Activated CD8-positive, alpha-beta memory T cell treated with anti-CD3 and anti-CD28 coated beads for 36 hours (primary cell): ENCODE measurements around the gene NMU. TPM values are rescaled to one million over a fixed set of nuclear protein-coding genes. Genes with fewer than 3 reads are reported as not detected.
"Not testable (repeated sequence)": the region's sequence is repeated elsewhere in the genome, so short reads cannot be mapped to it uniquely, and the experiment has no call there.

Experiments
- CTCF ChIA-PET: fragments of 350-600 bp; sonication (Branson Sonifier 250); formaldehyde crosslinking; loops from one replicate; lab custom pipeline; 2021; ENCODE audit warnings: antibody characterized with exemption; lab: Charles Lee
- POLR2A ChIA-PET: fragments of 350-600 bp; sonication (Branson Sonifier 250); formaldehyde crosslinking; loops from one replicate; lab custom pipeline; 2021; ENCODE audit warnings: antibody characterized with exemption; lab: Charles Lee
- total RNA-seq, 2 experiments: library from RNA; stranded (reverse); gene quantifications; one replicate each; pipeline ENCODE4 v1.2.3, GENCODE V29; 2021

Gene NMU
- total RNA-seq, result under 1 TPM in 1 of 2 experiments, not detected in 1; 0.23 TPM

- ChIA-PET POLR2A (no interaction called here), CTCF (no interaction called here)
These were observed at the start of gene NMU for GRCh38 chr4:55635741-55636655. Gene NMU (minus strand): TSS chr4:55636298. CDS start chr4:55636192, 106 bp downstream.

GRCh38 chr4:55684276-55684675 lies 48.2 kb upstream of the NMU start:
- ChIA-PET CTCF (no interaction called here), POLR2A (no interaction called here)

GRCh38 chr4:55682797-55683196 lies 46.7 kb upstream of the NMU start:
- CTCF ChIA-PET, result interaction anchor here (0.7 kb wide), 1 partner anchor 9 kb away, joined by 3 read pairs; no protein-coding TSS in a partner anchor
- POLR2A ChIA-PET, result not testable (repeated sequence)

- ChIA-PET CTCF (no interaction called here), POLR2A (no interaction called here)
These were observed 46.2 kb upstream of the NMU start for GRCh38 chr4:55682295-55682694.

- CTCF ChIA-PET, result no interaction called here
- POLR2A ChIA-PET, result no interaction called here
These were observed 45.3 kb upstream of the NMU start for GRCh38 chr4:55681430-55681829.

GRCh38 chr4:55675196-55675793 lies 39.2 kb upstream of the NMU start:
- CTCF ChIA-PET, result no interaction called here
- POLR2A ChIA-PET, result no interaction called here

- POLR2A ChIA-PET, result no interaction called here
- CTCF ChIA-PET, result interaction anchor here (0.6 to 0.7 kb wide), 2 partner anchors 9 to 147 kb away, joined by 3 read pairs; no protein-coding TSS in a partner anchor
These were observed 37.3 kb upstream of the NMU start for GRCh38 chr4:55673424-55673823.

GRCh38 chr4:55671667-55672066 lies 35.6 kb upstream of the NMU start:
- CTCF ChIA-PET, result no interaction called here
- POLR2A ChIA-PET, result no interaction called here

GRCh38 chr4:55670695-55671094 lies 34.6 kb upstream of the NMU start:
- ChIA-PET POLR2A (no interaction called here), CTCF (no interaction called here)

- ChIA-PET CTCF (no interaction called here), POLR2A (no interaction called here)
These were observed 32.4 kb upstream of the NMU start for GRCh38 chr4:55668449-55668848.

- CTCF ChIA-PET, result no interaction called here
- POLR2A ChIA-PET, result no interaction called here
These were observed 30.4 kb upstream of the NMU start for GRCh38 chr4:55666535-55666934.

- CTCF ChIA-PET, result no interaction called here
- POLR2A ChIA-PET, result no interaction called here
These were observed 27.0 kb upstream of the NMU start for GRCh38 chr4:55663145-55663544.

GRCh38 chr4:55661398-55662056 lies 25.4 kb upstream of the NMU start:
- CTCF ChIA-PET, result no interaction called here
- POLR2A ChIA-PET, result no interaction called here

- POLR2A ChIA-PET, result no interaction called here
- CTCF ChIA-PET, result no interaction called here
These were observed 22.6 kb upstream of the NMU start for GRCh38 chr4:55658657-55659056.

GRCh38 chr4:55654131-55654530 lies 18.0 kb upstream of the NMU start:
- ChIA-PET POLR2A (no interaction called here), CTCF (no interaction called here)

GRCh38 chr4:55650483-55650882 lies 14.4 kb upstream of the NMU start:
- ChIA-PET CTCF (no interaction called here), POLR2A (no interaction called here)

GRCh38 chr4:55637272-55637820 lies 1.2 kb upstream of the NMU start:
- ChIA-PET POLR2A (no interaction called here), CTCF (no interaction called here)

- CTCF ChIA-PET, result no interaction called here
- POLR2A ChIA-PET, result no interaction called here
These were observed 530 bp upstream of the NMU start for GRCh38 chr4:55636656-55636999.

GRCh38 chr4:55635282-55635681 lies 816 bp downstream of the NMU start:
- ChIA-PET POLR2A (no interaction called here), CTCF (no interaction called here)

- ChIA-PET POLR2A (no interaction called here), CTCF (no interaction called here)
These were observed 1.5 kb downstream of the NMU start for GRCh38 chr4:55634417-55635128.
